Measurements from ENCODE around the gene TFPT. TPM values are rescaled to one million over a fixed set of nuclear protein-coding genes. Genes with fewer than 3 reads are reported as not detected.
A peak's percentile ranks its signal among the peaks of the same experiment; 100 is the strongest.

The TFPT gene
- total RNA-seq, 1 experiment from 2014 or later, result 55.4 TPM

DNA sequence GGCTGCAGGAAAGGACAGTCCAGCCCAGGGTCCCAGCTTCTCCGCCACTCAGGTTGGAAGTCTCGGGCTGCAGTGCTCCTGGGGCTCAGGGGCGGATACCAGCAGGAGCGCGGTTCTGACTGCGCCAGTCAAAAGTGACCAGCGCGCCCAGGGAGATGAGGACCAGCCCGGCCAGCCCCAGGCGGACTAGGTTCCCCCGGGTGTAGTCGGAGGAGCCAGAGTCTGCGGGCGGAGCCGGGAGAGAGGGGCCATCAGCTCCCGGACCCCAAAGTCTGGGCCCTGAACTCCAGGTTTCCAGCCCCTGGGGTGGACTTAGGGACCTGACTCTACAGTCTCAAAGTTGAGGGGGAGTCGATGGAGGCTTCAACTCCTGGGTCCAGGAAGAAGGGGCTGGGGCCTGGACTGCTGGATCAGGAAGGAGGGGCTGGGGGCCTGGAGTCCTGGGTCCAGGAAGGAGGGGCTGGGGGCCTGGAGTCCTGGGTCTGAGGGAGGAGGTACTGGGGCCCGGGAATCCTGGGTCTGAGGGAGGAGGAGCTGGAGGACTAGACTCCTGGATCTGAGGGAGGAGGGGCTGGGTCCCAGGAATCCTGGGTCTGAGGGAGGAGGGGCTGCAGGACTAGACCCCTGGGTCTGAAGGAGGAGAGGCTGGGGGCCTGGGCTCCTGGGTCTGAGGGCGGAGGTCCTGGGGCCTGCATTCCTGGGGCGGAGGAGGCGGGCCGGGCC, 20.2 kb downstream of the TFPT start:
- TF ChIP-seq EZH2phosphoT487 (IDR thresholded peaks at IDR 0.05; ENCODE audit: borderline replicate concordance, low read length) (no peak), EZH2 (IDR thresholded peaks at IDR 0.05; ENCODE audit: low read length, unreplicated experiment) (no peak)
- TF ChIP-seq, protein P1, sequence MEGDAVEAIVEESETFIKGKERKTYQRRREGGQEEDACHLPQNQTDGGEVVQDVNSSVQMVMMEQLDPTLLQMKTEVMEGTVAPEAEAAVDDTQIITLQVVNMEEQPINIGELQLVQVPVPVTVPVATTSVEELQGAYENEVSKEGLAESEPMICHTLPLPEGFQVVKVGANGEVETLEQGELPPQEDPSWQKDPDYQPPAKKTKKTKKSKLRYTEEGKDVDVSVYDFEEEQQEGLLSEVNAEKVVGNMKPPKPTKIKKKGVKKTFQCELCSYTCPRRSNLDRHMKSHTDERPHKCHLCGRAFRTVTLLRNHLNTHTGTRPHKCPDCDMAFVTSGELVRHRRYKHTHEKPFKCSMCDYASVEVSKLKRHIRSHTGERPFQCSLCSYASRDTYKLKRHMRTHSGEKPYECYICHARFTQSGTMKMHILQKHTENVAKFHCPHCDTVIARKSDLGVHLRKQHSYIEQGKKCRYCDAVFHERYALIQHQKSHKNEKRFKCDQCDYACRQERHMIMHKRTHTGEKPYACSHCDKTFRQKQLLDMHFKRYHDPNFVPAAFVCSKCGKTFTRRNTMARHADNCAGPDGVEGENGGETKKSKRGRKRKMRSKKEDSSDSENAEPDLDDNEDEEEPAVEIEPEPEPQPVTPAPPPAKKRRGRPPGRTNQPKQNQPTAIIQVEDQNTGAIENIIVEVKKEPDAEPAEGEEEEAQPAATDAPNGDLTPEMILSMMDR (conservative IDR thresholded peaks at IDR 0.05; ENCODE audit: low read depth, low read length), result no peak
- Histone ChIP-seq H3K36me3 (ENCODE audit: low read depth, low read length) (no peaks in the 10 kb centered on the region), H2AFZ (ENCODE audit: low read length) (peak overlapping the region; percentile 93), H3F3A (ENCODE audit: low read length, unreplicated experiment) (no peaks in the 10 kb centered on the region), H3K4me2 (ENCODE audit: low read length) (peak overlapping the region; percentile 79), H4K20me1 (ENCODE audit: low read length) (no peaks in the 10 kb centered on the region), H3K9me2 (replicated peaks; ENCODE audit: low read length) (no peaks in the 10 kb centered on the region), H3K4me3 (ENCODE audit: low read length) (peak overlapping the region; percentile 53), H3K79me2 (ENCODE audit: low read length) (no peaks in the 10 kb centered on the region), H3K27me3 (ENCODE audit: low read length) (no peaks in the 10 kb centered on the region), H3K4me1 (ENCODE audit: insufficient read depth, low read length) (peaks cover 8% of the 10 kb centered on the region), H3K9ac (ENCODE audit: low read length) (no peak overlapping the region), H3K9me3 (ENCODE audit: low read length) (no peaks in the 10 kb centered on the region), H3K27ac (ENCODE audit: low read length) (no peak overlapping the region)
- intact Hi-C loops (cut with micrococcal nuclease), result loop anchor here (10.0 kb wide), 2 partner anchors 250 to 290 kb away; no protein-coding TSS in a partner anchor
- no TSS peak for BruUV-seq (replicated peaks)
- ATAC-seq, result no peak; the same call in 1 of the 2 replicates
- CTCF ChIA-PET, result interaction anchor here (0.6 to 1.0 kb wide), 3 partner anchors 42 to 582 kb away, joined by 4 to 5 read pairs (median 4); partner anchors contain the start of gene CNOT3
- no peak for DNase-seq
- POLR2A ChIA-PET (ENCODE audit: unreplicated experiment), result interaction anchor here (0.6 kb wide), 1 partner anchor 64 kb away, joined by 3 read pairs; no protein-coding TSS in a partner anchor

DNA sequence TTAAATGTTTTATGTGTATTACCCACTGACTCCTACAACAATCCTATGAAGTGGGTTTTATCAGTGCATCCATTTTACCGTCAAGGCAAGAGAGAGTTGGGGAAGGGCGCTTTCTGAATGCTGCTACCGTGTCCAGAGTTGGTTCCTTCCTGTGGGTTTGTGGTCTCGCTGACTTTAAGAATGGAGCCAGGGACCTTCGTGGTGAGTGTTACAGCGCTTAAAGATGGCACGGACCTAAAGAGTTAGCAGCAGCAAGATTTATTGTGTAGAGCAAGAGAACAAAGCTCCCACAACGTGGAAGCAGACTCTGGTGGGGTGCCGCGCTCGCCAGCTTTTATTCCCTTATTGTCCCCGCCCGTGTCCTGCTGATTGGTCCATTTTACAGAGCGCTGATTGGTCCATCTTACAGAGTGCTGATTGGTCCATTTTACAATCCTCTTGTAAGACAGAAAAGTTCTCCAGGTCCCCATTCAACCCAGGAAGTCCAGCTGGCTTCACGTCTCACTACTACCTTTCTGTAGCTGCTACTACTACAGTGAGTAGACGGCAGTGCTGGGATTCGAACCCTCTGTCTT, 20.9 kb downstream of the TFPT start:
- Histone ChIP-seq H3K4me1 (ENCODE audit: insufficient read depth, low read length) (peaks cover 8% of the 10 kb centered on the region), H3K9me2 (replicated peaks; ENCODE audit: low read length) (no peaks in the 10 kb centered on the region), H3K36me3 (ENCODE audit: low read depth, low read length) (no peaks in the 10 kb centered on the region), H3K79me2 (ENCODE audit: low read length) (no peaks in the 10 kb centered on the region), H3K9ac (ENCODE audit: low read length) (no peak overlapping the region), H3K27ac (ENCODE audit: low read length) (no peak overlapping the region), H3K9me3 (ENCODE audit: low read length) (no peaks in the 10 kb centered on the region), H2AFZ (ENCODE audit: low read length) (no peak overlapping the region), H3K4me3 (ENCODE audit: low read length) (no peak overlapping the region), H3K27me3 (ENCODE audit: low read length) (no peaks in the 10 kb centered on the region), H4K20me1 (ENCODE audit: low read length) (no peaks in the 10 kb centered on the region), H3F3A (ENCODE audit: low read length, unreplicated experiment) (no peaks in the 10 kb centered on the region), H3K4me2 (ENCODE audit: low read length) (no peak overlapping the region)
- intact Hi-C loops (cut with micrococcal nuclease), result loop anchor here (10.0 kb wide), 2 partner anchors 250 to 290 kb away; no protein-coding TSS in a partner anchor
- DNase-seq (no peak), ATAC-seq (no peak)
- CTCF ChIA-PET, result no interaction called here
- TF ChIP-seq EZH2phosphoT487 (IDR thresholded peaks at IDR 0.05; ENCODE audit: borderline replicate concordance, low read length) (no peak), EZH2 (IDR thresholded peaks at IDR 0.05; ENCODE audit: low read length, unreplicated experiment) (no peak)
- TF ChIP-seq, protein P1 (conservative IDR thresholded peaks at IDR 0.05; ENCODE audit: low read depth, low read length), result no peak
- BruUV-seq (replicated peaks), result no TSS peak
- POLR2A ChIA-PET (ENCODE audit: unreplicated experiment), result no interaction called here

DNA sequence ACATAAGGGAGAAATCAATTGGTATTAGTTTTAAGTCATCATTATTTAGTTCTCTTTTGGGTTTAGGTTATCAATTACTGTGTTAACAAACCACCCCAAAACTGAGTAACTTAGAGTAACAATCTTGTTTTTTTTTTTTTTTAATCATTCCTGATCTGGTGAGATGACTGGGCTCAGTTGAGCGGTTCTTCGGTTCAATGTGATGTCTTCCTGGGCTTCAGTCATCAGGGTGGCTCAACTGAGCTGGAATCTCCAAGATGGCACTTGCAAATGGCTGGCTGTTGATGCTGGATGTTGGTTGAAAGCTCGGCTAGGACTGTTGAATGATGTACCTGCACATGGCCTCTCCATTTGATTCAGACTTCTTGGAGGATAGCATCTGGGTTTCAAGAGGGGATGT, 31.0 kb downstream of the TFPT start:
- Histone ChIP-seq H2AFZ (ENCODE audit: low read length) (no peak overlapping the region), H3K9me2 (replicated peaks; ENCODE audit: low read length) (no peaks in the 10 kb centered on the region), H3K4me2 (ENCODE audit: low read length) (no peak overlapping the region), H3K79me2 (ENCODE audit: low read length) (no peaks in the 10 kb centered on the region), H3K4me1 (ENCODE audit: insufficient read depth, low read length) (no peaks in the 10 kb centered on the region), H3K4me3 (ENCODE audit: low read length) (no peak overlapping the region), H3K36me3 (ENCODE audit: low read depth, low read length) (no peaks in the 10 kb centered on the region), H3K9me3 (ENCODE audit: low read length) (peaks cover 6% of the 10 kb centered on the region; the same call in 1 of the 2 replicates), H3K9ac (ENCODE audit: low read length) (no peak overlapping the region), H3F3A (ENCODE audit: low read length, unreplicated experiment) (no peaks in the 10 kb centered on the region), H3K27ac (ENCODE audit: low read length) (no peak overlapping the region), H4K20me1 (ENCODE audit: low read length) (no peaks in the 10 kb centered on the region), H3K27me3 (ENCODE audit: low read length) (0 out of 2 replicates have a peak, but pooled peaks cover 3% of the 10 kb centered on the region)
- no TSS peak for BruUV-seq (replicated peaks)
- TF ChIP-seq, protein P1 (conservative IDR thresholded peaks at IDR 0.05; ENCODE audit: low read depth, low read length), result no peak
- TF ChIP-seq EZH2 (IDR thresholded peaks at IDR 0.05; ENCODE audit: low read length, unreplicated experiment) (no peak), EZH2phosphoT487 (IDR thresholded peaks at IDR 0.05; ENCODE audit: borderline replicate concordance, low read length) (no peak)
- ATAC-seq, result no peak
- ChIA-PET CTCF (no interaction called here), POLR2A (ENCODE audit: unreplicated experiment) (no interaction called here)
- DNase-seq, result no peak
- intact Hi-C loops (cut with micrococcal nuclease), result no loop called here
